ENCODE results near the gene INPP5A. TPM values are rescaled to one million over a fixed set of nuclear protein-coding genes. Genes with fewer than 3 reads are reported as not detected.

INPP5A gene
- total and polyA plus RNA-seq, 2 of the 13 experiments (the other 11 are each of a cell fraction or from before 2014, with no cell fraction given): 17.5 to 37.9 TPM

DNA sequence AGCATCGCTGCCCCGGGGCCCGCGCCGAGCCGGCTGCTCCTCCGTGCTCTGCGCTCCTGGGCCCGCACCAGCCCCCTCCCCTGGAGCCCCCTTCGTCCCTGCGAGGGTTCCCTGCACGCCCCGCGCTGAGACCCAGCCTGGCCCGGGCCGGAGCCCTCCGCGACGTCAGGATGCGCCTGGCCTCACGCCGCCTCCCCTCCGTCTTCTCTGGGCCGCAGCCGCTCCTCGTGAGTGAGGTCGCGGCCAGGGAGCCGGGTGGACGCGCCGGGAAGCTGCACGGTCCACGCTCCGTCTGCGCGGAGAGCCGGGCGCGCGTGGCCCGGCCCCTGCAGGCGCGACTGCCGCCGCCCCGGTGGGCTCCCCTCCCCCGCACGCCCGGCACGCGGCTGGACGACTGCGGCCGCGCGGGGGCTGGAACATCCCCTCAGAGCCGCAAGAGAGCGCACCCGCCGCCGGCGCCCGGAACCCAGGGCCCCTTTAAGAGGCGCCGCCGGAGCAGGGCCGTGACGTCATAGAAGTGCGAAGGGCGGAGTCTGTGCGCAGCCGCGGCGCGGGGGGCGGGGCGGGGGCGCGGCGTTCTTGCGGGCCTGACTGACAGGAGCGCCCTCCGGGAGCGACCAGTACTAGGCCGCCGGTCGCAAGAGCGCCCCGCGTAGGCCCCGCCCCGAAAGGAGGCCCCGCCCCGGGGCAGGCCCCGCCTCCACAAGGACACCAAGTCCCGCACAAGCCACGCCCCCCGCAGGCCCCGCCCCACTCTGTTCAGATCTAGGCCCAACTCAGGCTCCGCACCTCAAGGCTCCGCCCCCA lies 507 bp upstream of the INPP5A start (continued):
- TF ChIP-seq, protein P1, sequence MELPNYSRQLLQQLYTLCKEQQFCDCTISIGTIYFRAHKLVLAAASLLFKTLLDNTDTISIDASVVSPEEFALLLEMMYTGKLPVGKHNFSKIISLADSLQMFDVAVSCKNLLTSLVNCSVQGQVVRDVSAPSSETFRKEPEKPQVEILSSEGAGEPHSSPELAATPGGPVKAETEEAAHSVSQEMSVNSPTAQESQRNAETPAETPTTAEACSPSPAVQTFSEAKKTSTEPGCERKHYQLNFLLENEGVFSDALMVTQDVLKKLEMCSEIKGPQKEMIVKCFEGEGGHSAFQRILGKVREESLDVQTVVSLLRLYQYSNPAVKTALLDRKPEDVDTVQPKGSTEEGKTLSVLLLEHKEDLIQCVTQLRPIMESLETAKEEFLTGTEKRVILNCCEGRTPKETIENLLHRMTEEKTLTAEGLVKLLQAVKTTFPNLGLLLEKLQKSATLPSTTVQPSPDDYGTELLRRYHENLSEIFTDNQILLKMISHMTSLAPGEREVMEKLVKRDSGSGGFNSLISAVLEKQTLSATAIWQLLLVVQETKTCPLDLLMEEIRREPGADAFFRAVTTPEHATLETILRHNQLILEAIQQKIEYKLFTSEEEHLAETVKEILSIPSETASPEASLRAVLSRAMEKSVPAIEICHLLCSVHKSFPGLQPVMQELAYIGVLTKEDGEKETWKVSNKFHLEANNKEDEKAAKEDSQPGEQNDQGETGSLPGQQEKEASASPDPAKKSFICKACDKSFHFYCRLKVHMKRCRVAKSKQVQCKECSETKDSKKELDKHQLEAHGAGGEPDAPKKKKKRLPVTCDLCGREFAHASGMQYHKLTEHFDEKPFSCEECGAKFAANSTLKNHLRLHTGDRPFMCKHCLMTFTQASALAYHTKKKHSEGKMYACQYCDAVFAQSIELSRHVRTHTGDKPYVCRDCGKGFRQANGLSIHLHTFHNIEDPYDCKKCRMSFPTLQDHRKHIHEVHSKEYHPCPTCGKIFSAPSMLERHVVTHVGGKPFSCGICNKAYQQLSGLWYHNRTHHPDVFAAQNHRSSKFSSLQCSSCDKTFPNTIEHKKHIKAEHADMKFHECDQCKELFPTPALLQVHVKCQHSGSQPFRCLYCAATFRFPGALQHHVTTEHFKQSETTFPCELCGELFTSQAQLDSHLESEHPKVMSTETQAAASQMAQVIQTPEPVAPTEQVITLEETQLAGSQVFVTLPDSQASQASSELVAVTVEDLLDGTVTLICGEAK (IDR thresholded peaks at IDR 0.05): no peak
- TF ChIP-seq, protein P1 (CRISPR knock-in tag; IDR thresholded peaks at IDR 0.05): peak; percentile 44; the same call in 1 of the 2 replicates
- no peak; the same call in 1 of the 2 replicates for TF ChIP-seq KLF6 (CRISPR knock-in tag; IDR thresholded peaks at IDR 0.05)
- TF ChIP-seq SOX6 (IDR thresholded peaks at IDR 0.05): no peak
- 0 out of 2 replicates have a peak, but pooled peaks have one; percentile 18 for TF ChIP-seq SOX6 (CRISPR knock-in tag; IDR thresholded peaks at IDR 0.05)
- TF ChIP-seq HDAC1 (CRISPR knock-in tag; IDR thresholded peaks at IDR 0.05): peak; percentile 70
- TF ChIP-seq, protein P2, sequence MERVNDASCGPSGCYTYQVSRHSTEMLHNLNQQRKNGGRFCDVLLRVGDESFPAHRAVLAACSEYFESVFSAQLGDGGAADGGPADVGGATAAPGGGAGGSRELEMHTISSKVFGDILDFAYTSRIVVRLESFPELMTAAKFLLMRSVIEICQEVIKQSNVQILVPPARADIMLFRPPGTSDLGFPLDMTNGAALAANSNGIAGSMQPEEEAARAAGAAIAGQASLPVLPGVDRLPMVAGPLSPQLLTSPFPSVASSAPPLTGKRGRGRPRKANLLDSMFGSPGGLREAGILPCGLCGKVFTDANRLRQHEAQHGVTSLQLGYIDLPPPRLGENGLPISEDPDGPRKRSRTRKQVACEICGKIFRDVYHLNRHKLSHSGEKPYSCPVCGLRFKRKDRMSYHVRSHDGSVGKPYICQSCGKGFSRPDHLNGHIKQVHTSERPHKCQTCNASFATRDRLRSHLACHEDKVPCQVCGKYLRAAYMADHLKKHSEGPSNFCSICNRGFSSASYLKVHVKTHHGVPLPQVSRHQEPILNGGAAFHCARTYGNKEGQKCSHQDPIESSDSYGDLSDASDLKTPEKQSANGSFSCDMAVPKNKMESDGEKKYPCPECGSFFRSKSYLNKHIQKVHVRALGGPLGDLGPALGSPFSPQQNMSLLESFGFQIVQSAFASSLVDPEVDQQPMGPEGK (CRISPR knock-in tag; IDR thresholded peaks at IDR 0.05): peak; percentile 37; the same call in 1 of the 2 replicates
- TF ChIP-seq, protein P3, sequence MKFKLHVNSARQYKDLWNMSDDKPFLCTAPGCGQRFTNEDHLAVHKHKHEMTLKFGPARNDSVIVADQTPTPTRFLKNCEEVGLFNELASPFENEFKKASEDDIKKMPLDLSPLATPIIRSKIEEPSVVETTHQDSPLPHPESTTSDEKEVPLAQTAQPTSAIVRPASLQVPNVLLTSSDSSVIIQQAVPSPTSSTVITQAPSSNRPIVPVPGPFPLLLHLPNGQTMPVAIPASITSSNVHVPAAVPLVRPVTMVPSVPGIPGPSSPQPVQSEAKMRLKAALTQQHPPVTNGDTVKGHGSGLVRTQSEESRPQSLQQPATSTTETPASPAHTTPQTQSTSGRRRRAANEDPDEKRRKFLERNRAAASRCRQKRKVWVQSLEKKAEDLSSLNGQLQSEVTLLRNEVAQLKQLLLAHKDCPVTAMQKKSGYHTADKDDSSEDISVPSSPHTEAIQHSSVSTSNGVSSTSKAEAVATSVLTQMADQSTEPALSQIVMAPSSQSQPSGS (CRISPR knock-in tag; IDR thresholded peaks at IDR 0.05): peak; percentile 89; the same call in 1 of the 2 replicates
- no peak for TF ChIP-seq HNRNPK (IDR thresholded peaks at IDR 0.05; ENCODE audit: low read depth, low read length, poor library complexity, severe bottlenecking)
- TF ChIP-seq HIVEP1 (CRISPR knock-in tag; IDR thresholded peaks at IDR 0.05): peak; percentile 39; the same call in 1 of the 2 replicates
- TF ChIP-seq ZFX (CRISPR knock-in tag; IDR thresholded peaks at IDR 0.05; ENCODE audit: low read depth): peak; percentile 72
- TF ChIP-seq, protein P4, sequence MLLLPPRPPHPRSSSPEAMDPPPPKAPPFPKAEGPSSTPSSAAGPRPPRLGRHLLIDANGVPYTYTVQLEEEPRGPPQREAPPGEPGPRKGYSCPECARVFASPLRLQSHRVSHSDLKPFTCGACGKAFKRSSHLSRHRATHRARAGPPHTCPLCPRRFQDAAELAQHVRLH (CRISPR knock-in tag; IDR thresholded peaks at IDR 0.05; ENCODE audit: borderline replicate concordance, low read depth): no peak
- TF ChIP-seq, protein P5, sequence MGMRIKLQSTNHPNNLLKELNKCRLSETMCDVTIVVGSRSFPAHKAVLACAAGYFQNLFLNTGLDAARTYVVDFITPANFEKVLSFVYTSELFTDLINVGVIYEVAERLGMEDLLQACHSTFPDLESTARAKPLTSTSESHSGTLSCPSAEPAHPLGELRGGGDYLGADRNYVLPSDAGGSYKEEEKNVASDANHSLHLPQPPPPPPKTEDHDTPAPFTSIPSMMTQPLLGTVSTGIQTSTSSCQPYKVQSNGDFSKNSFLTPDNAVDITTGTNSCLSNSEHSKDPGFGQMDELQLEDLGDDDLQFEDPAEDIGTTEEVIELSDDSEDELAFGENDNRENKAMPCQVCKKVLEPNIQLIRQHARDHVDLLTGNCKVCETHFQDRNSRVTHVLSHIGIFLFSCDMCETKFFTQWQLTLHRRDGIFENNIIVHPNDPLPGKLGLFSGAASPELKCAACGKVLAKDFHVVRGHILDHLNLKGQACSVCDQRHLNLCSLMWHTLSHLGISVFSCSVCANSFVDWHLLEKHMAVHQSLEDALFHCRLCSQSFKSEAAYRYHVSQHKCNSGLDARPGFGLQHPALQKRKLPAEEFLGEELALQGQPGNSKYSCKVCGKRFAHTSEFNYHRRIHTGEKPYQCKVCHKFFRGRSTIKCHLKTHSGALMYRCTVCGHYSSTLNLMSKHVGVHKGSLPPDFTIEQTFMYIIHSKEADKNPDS (CRISPR knock-in tag; IDR thresholded peaks at IDR 0.05): peak; percentile 57; the same call in 1 of the 2 replicates

All from HepG2 (cell line).